ENCODE data around the gene IMPACT. TPM values are rescaled to one million over a fixed set of nuclear protein-coding genes. Genes with fewer than 3 reads are reported as not detected.

IMPACT gene
- total and polyA plus RNA-seq, 2 of the 8 experiments (the other 6 are each of a cell fraction or from before 2014, with no cell fraction given), result 31.1 to 44.6 TPM

GRCh38 chr18:24446453-24446852 lies 20.0 kb downstream of the IMPACT start:
- Histone ChIP-seq H3K18ac (ENCODE audit: extremely low read depth, low read length) (no peak overlapping the region), H3K4me1 (replicated peaks in 1 of 4; ENCODE audit: control insufficient read depth in 3 of 4, insufficient read depth in 4 of 4, low read length in 3 of 4) (no peaks in the 10 kb centered on the region), H3K4ac (replicated peaks; ENCODE audit: insufficient read length, low read depth, low read length) (no peak overlapping the region), H3K4me2 (ENCODE audit: insufficient read depth in 1 of 2, low read depth in 2 of 2, low read length in 2 of 2) (no peak overlapping the region), H2BK5ac (ENCODE audit: low read depth, low read length) (no peak overlapping the region), H3K23ac (ENCODE audit: insufficient read length) (no peak overlapping the region), H3K56ac (replicated peaks; ENCODE audit: insufficient read length, low read depth, low read length) (no peak overlapping the region), H4K91ac (replicated peaks; ENCODE audit: insufficient read length, low read length) (no peak overlapping the region), H2BK120ac (replicated peaks; ENCODE audit: low read depth, low read length) (no peak overlapping the region), H3K27me3 (replicated peaks in 1 of 4; ENCODE audit: control insufficient read depth in 3 of 4, extremely low read depth in 1 of 4, insufficient read depth in 3 of 4, low read length in 3 of 4) (no peaks in the 10 kb centered on the region), H2AK5ac (ENCODE audit: low read depth, low read length) (no peak overlapping the region), H3K9ac (replicated peaks in 1 of 4; ENCODE audit: extremely low read depth in 1 of 4, low read depth in 3 of 4, low read length in 3 of 4) (no peak overlapping the region), H3K14ac (ENCODE audit: insufficient read length) (no peak overlapping the region), H3K23me2 (ENCODE audit: low read depth, low read length) (no peaks in the 10 kb centered on the region), H4K20me1 (replicated peaks in 1 of 2; ENCODE audit: control insufficient read depth in 1 of 2, insufficient read depth in 2 of 2, low read length in 2 of 2) (no peaks in the 10 kb centered on the region), H3K79me2 (ENCODE audit: control insufficient read depth in 1 of 2, insufficient read depth in 2 of 2, low read length in 2 of 2) (no peaks in the 10 kb centered on the region), H3K79me1 (ENCODE audit: low read depth, low read length) (no peaks in the 10 kb centered on the region), H3K4me3 (ENCODE audit: extremely low read depth in 1 of 4, insufficient read depth in 2 of 4, low read depth in 3 of 4, low read length in 4 of 4) (no peak overlapping the region), H4K5ac (ENCODE audit: insufficient read length, low read depth, low read length) (no peak overlapping the region), H2BK15ac (ENCODE audit: low read length) (no peak overlapping the region), H3K9me3 (ENCODE audit: insufficient read depth in 2 of 2, low read depth in 1 of 2, low read length in 1 of 2) (no peaks in the 10 kb centered on the region), H3K27ac (ENCODE audit: low read depth, low read length) (no peak overlapping the region), H2BK20ac (ENCODE audit: low read length) (no peak overlapping the region), H2BK12ac (ENCODE audit: low read depth, low read length) (no peak overlapping the region), H3K36me3 (ENCODE audit: control insufficient read depth in 2 of 4, insufficient read depth in 4 of 4, low read length in 3 of 4) (peaks cover 4 to 86% (median 35%) of the 10 kb centered on the region in 4 experiments), H2AFZ (ENCODE audit: low read length) (no peak overlapping the region), H4K8ac (ENCODE audit: extremely low read depth, insufficient read depth, low read length) (no peak overlapping the region)
- FAIRE-seq (no peak), DNase-seq (ENCODE audit: low read depth in 1 of 2, low spot score in 2 of 2) (no peak)
- ChIA-PET POLR2A (ENCODE audit: partially characterized antibody) (interaction anchor here (1.1 kb wide), 1 partner anchor 10 kb away, joined by 4 read pairs; no protein-coding TSS in a partner anchor), CTCF (ENCODE audit: partially characterized antibody) (interaction anchor here (0.6 to 1.4 kb wide), 16 partner anchors 12 to 1830 kb away, joined by 3 to 11 read pairs (median 4); no protein-coding TSS in a partner anchor)
- 90% methylated on average over 1 of the region's 1 CpG; no CpG with 5 or more reads in 1 of the 2 experiments for WGBS, 2 experiments (ENCODE audit: extremely low coverage in 1 of 2, insufficient coverage in 1 of 2, insufficient read length in 1 of 2, insufficient replicate concordance in 2 of 2, low coverage in 1 of 2, low lambda C conversion rate in 2 of 2, missing lambda C conversion rate in 1 of 2)
- TF ChIP-seq SP2 (IDR thresholded peaks at IDR 0.05; ENCODE audit: low read length), result no peak
- no peak for TF ChIP-seq SUZ12 (IDR thresholded peaks at IDR 0.05; ENCODE audit: low read length)
- no peak for TF ChIP-seq NANOG (IDR thresholded peaks at IDR 0.05; ENCODE audit: insufficient read depth, low read depth, low read length, poor library complexity, severe bottlenecking)
- TF ChIP-seq CEBPB (IDR thresholded peaks at IDR 0.05; ENCODE audit: low read depth, low read length), result no peak
- TF ChIP-seq TEAD4 (IDR thresholded peaks at IDR 0.05; ENCODE audit: low read depth, low read length), result no peak
- TF ChIP-seq POLR2AphosphoS5 (IDR thresholded peaks at IDR 0.05; ENCODE audit: low read depth, low read length), result no peak
- TF ChIP-seq JUND (IDR thresholded peaks at IDR 0.05; ENCODE audit: low read length), result no peak
- no peak for TF ChIP-seq BACH1 (IDR thresholded peaks at IDR 0.05; ENCODE audit: low read length)
- TF ChIP-seq SIN3A (conservative IDR thresholded peaks at IDR 0.05 in 1 of 2, IDR thresholded peaks at IDR 0.05 in 1 of 2; ENCODE audit: low read depth in 1 of 2, low read length in 2 of 2), result no peak

Data from H1 (cell line).